ENCODE results near the gene TMBIM4.

DNA sequence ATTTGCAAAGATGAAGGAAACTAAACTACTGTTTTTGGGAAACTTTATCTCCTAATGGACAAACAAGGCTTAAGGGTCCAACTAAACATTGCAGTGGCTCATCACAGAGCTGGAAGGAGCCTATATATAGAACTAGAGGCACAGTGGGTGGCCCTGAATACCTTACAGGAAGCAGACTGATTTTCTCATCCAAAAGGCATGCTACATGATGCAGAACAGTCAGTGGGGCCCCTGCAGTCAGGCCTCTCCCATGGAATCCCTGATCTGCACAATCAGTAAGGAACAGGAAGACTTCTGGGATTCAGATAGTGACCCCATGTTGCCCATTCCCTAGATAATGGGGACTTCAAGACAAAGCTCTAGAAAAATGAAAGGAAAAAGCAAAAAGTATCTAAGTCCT lies 37.4 kb downstream of the TMBIM4 start:
- no peak for TF ChIP-seq ZNF217 (IDR thresholded peaks at IDR 0.05)
- TF ChIP-seq EP300 (IDR thresholded peaks at IDR 0.05; ENCODE audit: borderline replicate concordance in 1 of 2, control insufficient read depth in 1 of 2, low read depth in 2 of 2, low read length in 2 of 2), result no peak
- no peak for TF ChIP-seq TAF1 (IDR thresholded peaks at IDR 0.05; ENCODE audit: borderline replicate concordance, low read depth, low read length)
- TF ChIP-seq YY1 (IDR thresholded peaks at IDR 0.05; ENCODE audit: low read depth, low read length), result no peak
- TF ChIP-seq POLR2A (IDR thresholded peaks at IDR 0.05; ENCODE audit: low read depth, low read length), result no peak
- TF ChIP-seq ESRRA (IDR thresholded peaks at IDR 0.05; ENCODE audit: low read length), result no peak
- TF ChIP-seq BHLHE40 (IDR thresholded peaks at IDR 0.05; ENCODE audit: borderline replicate concordance in 1 of 2, low read depth in 2 of 2, low read length in 1 of 2), result no peak

All from GM12878 (cell line).